C4-2B (cell line): Measurements from ENCODE around the gene PAX4.

ENCODE experiments used
- H3K27ac ChIP-seq: fragments of 450-650 bp; 2 replicates; pipeline ENCODE4 v1.5.1; 2017
- CTCF ChIP-seq: fragments of 450-650 bp; conservative IDR thresholded peaks from 2 replicates; pipeline ENCODE4 v1.5.1; 2017; ENCODE audit warnings: mild to moderate bottlenecking
- ZFX ChIP-seq: fragments of 450-650 bp; IDR thresholded peaks from 2 replicates; pipeline ENCODE4 v1.6.1; 2017

PAX4 gene

GRCh38 chr7:127609297-127609696, 8.6 kb downstream of the PAX4 start:
- no peak overlapping the region for H3K27ac ChIP-seq
- TF ChIP-seq ZFX (no peak), CTCF (no peak)

- TF ChIP-seq ZFX: no peak
- no peak for TF ChIP-seq CTCF
- H3K27ac ChIP-seq: no peak overlapping the region
Measured at GRCh38 chr7:127608446-127608845, 9.5 kb downstream of the PAX4 start.

GRCh38 chr7:127600885-127601284, 17.1 kb downstream of the PAX4 start:
- no peak overlapping the region for H3K27ac ChIP-seq
- no peak for TF ChIP-seq ZFX
- no peak for TF ChIP-seq CTCF

- no peak overlapping the region for H3K27ac ChIP-seq
- TF ChIP-seq CTCF: peak; percentile 80
- TF ChIP-seq ZFX: no peak
Measured at GRCh38 chr7:127598318-127598717, 19.6 kb downstream of the PAX4 start.

- no peak overlapping the region for H3K27ac ChIP-seq
- TF ChIP-seq ZFX: no peak
- TF ChIP-seq CTCF: no peak
Measured at GRCh38 chr7:127595737-127596136, 22.2 kb downstream of the PAX4 start.

- no peak overlapping the region for H3K27ac ChIP-seq
- TF ChIP-seq ZFX: no peak
- TF ChIP-seq CTCF: no peak
Measured at GRCh38 chr7:127594490-127594889, 23.5 kb downstream of the PAX4 start.

- TF ChIP-seq CTCF (no peak), ZFX (no peak)
Measured at GRCh38 chr7:127592550-127592949, 25.4 kb downstream of the PAX4 start.

More at GRCh38 chr7:127592550-127592949, 25.4 kb downstream of the PAX4 start:
- H3K27ac ChIP-seq: no peak overlapping the region
